ENCODE measurements around the gene NEGR1. TPM values are rescaled to one million over a fixed set of nuclear protein-coding genes. Genes with fewer than 3 reads are reported as not detected.

Gene NEGR1
- total RNA-seq: not detected

DNA sequence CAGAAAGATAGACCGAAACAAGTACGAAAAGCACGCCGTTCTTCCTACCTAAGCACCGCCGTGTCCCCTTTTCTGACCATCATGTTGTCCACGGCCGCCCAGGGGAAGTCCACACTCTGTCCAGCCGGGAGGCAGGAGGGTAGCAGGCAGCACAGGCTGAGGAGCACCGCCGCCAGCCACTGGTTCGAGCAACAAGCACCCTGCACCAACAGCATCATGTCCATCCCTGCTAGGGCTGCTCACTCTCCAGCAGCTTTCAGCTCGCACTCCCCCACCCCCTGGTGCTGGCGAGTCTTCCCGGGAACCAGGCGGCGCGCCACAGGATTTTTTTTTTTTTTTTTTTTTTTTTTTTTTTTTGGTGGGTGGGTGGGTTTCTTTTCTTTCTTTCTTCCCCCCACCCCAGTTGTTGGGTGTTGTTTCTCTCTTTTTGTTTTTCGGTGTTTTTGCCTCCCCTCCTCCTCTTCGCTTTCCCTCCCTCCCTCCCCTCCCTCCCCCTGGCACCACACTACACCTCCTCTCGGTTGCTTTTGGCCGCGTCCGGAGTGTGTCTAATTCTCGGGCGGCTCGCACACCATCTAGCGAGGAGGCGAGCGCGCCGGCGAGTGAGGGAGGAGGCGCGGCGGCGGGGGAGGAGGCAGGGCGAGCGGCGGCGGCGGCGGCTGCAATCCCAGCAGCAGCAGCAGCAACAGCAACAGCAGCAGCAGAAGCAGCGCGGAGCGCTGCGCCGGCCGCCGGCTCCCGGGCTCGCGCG lies at the start of gene NEGR1:
TSS of gene NEGR1 (minus strand) at position 269 of the 751 bp plus-strand sequence.
- H3K36me3 Mint-ChIP-seq: no peaks in the 10 kb centered on the region
- no peaks in the 10 kb centered on the region for H3K9me3 Mint-ChIP-seq
- no peak within 1 kb of the TSS for H3K4me3 Mint-ChIP-seq
- peak within 1 kb of the TSS in 1 of 2 donors; percentile 1 for H3K27ac Mint-ChIP-seq
- H3K4me1 Mint-ChIP-seq (ENCODE audit: low read depth in 2 of 2): peaks cover 15 to 16% of the 10 kb centered on the region in 2 donors
- DNase-seq (ENCODE audit: low spot score) (peak; percentile 78), ATAC-seq (peak; percentile 82 to 94)
- H3K27me3 Mint-ChIP-seq: peaks cover 5 to 16% of the 10 kb centered on the region in 2 donors

DNA sequence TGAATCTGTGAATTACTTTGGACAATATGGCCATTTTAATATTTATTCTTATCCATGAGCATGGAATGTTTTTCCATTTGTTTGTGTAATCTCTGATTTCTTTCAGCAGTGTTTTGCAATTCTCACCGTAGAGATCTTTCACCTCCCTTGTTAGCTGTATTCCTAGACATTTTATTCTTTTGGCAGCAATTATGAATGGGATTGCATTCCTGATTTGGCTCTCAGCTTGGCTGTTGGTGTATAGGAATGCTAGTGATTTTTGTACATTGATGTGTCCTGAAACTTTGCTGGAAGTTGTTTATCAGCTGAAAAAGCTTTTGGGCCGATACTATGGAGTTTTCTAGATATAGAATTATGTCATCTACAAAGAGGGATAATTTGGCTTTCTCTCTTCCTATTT lies 44.2 kb upstream of the NEGR1 start:
- DNase-seq (ENCODE audit: low spot score) (no peak), ATAC-seq (no peak)
- Mint-ChIP-seq H3K9me3 (no peaks in the 10 kb centered on the region), H3K27ac (no peak overlapping the region), H3K27me3 (no peaks in the 10 kb centered on the region), H3K4me1 (ENCODE audit: low read depth in 2 of 2) (peaks cover 10 to 16% of the 10 kb centered on the region in 2 donors), H3K36me3 (no peaks in the 10 kb centered on the region), H3K4me3 (no peak overlapping the region)

DNA sequence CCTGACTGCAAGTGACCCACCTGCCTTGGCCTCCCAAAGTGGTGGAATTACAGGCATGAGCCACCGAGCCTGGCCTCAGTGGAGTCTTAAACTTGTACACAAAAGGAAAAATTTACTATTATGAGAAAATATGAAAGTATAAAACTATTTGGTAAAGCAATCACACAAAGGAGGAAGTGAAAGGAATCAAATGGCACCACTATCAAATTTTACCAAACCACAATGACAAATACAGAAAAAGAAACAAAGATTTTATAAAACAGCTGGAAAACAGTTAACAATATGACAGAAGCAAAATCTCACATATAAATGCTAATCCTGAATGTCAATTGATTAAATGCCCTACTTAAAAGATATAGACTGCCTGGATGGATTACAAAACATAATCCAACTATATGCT lies 42.1 kb upstream of the NEGR1 start:
- Mint-ChIP-seq H3K27me3 (no peaks in the 10 kb centered on the region), H3K9me3 (no peaks in the 10 kb centered on the region), H3K4me3 (no peak overlapping the region), H3K27ac (no peak overlapping the region), H3K4me1 (ENCODE audit: low read depth in 2 of 2) (peaks cover 10 to 16% of the 10 kb centered on the region in 2 donors), H3K36me3 (no peaks in the 10 kb centered on the region)
- DNase-seq (ENCODE audit: low spot score): no peak
- no peak for ATAC-seq

DNA sequence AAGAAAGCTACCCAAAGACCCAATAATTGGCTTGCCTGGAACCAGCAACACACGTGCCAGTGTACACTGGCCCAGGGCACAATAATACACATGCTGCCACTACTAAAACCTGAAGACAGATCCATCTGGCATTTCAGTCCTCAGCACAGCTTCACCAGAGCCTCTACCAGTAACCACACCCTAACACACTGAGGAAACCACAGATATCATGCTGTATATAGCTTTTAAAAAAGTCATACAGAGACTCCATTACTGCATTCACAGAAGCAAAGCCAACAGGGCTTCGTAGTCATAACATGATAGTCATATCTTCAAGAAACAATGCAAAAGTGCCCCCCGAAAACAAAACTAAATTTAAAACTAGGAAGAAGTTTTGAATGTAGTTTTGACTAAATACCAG lies 40.6 kb upstream of the NEGR1 start:
- H3K4me1 Mint-ChIP-seq (ENCODE audit: low read depth in 2 of 2): peaks cover 10 to 15% of the 10 kb centered on the region in 2 donors
- no peaks in the 10 kb centered on the region for H3K27me3 Mint-ChIP-seq
- no peaks in the 10 kb centered on the region for H3K9me3 Mint-ChIP-seq
- ATAC-seq (peak; percentile 72 to 76), DNase-seq (ENCODE audit: low spot score) (no peak)
- no peaks in the 10 kb centered on the region for H3K36me3 Mint-ChIP-seq
- H3K4me3 Mint-ChIP-seq: peak overlapping the region; percentile 6
- H3K27ac Mint-ChIP-seq: no peak overlapping the region

DNA sequence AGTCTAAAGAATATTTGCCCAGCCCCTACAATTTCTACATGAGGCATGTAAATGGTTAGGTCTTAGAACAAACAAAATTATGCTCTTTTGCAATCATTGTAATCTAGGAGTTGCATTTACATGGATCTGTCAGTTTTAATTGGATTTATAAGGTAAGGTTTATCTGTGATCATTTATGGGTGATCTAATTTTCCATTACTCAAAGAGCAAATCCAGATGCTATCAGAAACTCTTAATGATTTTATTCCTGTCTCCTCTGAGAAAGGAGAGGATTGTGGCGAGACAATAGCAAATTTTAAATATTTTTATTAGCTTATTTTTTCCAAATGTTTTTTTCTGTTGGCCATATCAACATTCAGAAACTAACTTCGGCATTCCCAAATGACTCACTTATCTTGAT lies 14.2 kb upstream of the NEGR1 start:
- Mint-ChIP-seq H3K27ac (no peak overlapping the region), H3K36me3 (no peaks in the 10 kb centered on the region)

DNA sequence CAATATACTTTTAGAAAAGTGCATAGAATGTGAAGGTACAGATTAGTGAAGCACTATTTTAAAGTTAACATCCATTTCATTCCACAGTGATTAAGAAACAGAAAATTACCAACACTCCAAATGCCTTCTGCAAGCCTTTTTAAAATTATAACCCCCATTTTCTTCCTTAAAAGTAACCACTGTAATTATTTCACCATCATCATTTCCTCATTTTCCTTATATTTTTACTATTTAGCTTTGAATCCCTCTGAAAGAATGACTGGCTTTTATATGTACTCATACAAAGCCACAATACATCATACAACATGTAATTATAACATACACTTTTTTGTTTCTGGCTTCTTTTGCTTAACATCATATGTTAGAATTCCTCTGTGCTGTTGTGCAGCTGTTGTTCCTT lies 6.5 kb upstream of the NEGR1 start:
- Mint-ChIP-seq H3K4me3 (no peak overlapping the region), H3K27ac (no peak overlapping the region), H3K36me3 (no peaks in the 10 kb centered on the region), H3K9me3 (no peaks in the 10 kb centered on the region), H3K27me3 (peaks cover 0 to 2% of the 10 kb centered on the region in 2 donors), H3K4me1 (ENCODE audit: low read depth in 2 of 2) (no peaks in the 10 kb centered on the region)
- ATAC-seq (no peak), DNase-seq (ENCODE audit: low spot score) (no peak)

More for the DNA sequence above, 14.2 kb upstream of the NEGR1 start:
- no peak overlapping the region for H3K4me3 Mint-ChIP-seq
- DNase-seq (ENCODE audit: low spot score) (no peak), ATAC-seq (no peak)
- H3K9me3 Mint-ChIP-seq: no peaks in the 10 kb centered on the region
- H3K4me1 Mint-ChIP-seq (ENCODE audit: low read depth in 2 of 2): no peaks in the 10 kb centered on the region
- no peaks in the 10 kb centered on the region for H3K27me3 Mint-ChIP-seq

DNA sequence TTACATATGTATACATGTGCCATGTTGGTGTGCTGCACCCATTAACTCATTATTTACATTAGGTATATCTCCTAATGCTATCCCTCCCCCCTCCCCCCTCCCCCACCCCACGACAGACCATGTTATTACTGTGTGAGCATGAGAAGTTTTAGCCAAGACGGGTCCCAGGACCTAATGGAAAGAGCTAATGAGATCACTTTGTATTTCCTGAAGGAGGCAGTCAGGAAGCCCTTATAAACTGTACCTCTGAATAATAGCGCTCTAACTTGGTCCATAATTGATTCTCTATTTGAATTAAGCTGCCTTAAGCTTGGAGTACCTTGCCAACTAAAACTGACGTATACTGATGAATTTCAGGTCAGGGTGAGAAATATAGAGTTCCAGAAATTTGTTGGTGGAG lies 4.1 kb upstream of the NEGR1 start:
- Mint-ChIP-seq H3K27ac (no peak overlapping the region), H3K4me3 (no peak overlapping the region), H3K36me3 (no peaks in the 10 kb centered on the region), H3K4me1 (ENCODE audit: low read depth in 2 of 2) (peaks cover 9 to 10% of the 10 kb centered on the region in 2 donors), H3K27me3 (peaks cover 2 to 8% of the 10 kb centered on the region in 2 donors), H3K9me3 (no peaks in the 10 kb centered on the region)
- DNase-seq (ENCODE audit: low spot score) (no peak), ATAC-seq (no peak)

DNA sequence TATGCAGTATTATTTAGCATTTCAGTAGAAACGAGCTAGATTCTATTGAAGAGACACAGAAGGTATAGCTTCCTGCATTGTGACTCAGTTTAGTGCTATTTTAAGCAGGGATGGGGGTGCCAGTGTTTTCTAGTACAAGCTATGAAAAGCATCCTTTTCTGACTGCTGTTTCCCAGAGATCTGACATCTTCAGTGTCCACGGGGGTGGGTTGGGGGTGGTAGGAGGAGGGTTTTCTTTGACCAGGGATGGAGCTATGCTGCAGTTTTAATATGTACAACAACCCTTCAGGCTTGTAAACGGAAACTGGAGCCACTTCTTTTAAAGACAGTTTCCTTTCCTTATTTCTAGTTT lies 2.7 kb upstream of the NEGR1 start:
- Mint-ChIP-seq H3K27me3 (peaks cover 5 to 16% of the 10 kb centered on the region in 2 donors), H3K36me3 (no peaks in the 10 kb centered on the region), H3K4me1 (ENCODE audit: low read depth in 2 of 2) (peaks cover 15 to 16% of the 10 kb centered on the region in 2 donors), H3K4me3 (no peak overlapping the region), H3K9me3 (no peaks in the 10 kb centered on the region), H3K27ac (no peak overlapping the region)
- no peak for ATAC-seq
- DNase-seq (ENCODE audit: low spot score): no peak

DNA sequence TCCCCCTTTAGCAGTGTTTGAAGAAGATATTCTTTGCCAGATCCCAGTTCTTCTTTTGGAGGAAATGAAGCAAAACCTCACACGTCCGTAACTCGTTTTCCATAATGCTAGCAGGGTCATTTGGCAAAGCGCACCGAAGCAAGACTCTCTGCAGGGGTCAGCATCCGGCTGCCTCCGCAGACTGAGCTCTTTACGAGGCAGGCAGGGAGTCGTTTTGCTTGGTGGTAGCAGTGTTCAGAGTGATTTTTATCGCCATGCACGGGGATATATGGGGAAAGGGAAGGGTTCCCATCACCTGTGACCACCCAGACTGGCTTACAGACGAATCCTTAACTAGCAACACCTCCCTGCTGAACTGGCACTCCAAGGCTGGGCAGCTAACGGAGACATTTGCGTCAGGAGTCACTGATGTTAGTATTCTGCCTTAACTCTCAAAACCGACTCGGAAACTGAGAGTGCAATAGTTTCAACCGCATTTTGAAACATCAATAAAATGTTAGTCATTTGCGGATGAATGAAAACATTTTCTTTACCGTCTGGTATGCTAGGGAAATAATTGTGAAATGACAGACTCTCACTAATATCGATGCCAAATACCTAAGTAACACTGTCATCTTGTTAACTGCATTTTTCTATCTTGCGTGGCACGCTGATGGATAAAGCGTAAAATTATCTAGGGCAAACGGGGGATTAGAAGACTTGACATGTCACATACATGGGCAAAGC lies 2.2 kb upstream of the NEGR1 start:
- DNase-seq (ENCODE audit: low spot score): no peak
- peak; percentile 51 to 60 for ATAC-seq
- no peak overlapping the region for H3K4me3 Mint-ChIP-seq
- peaks cover 15 to 16% of the 10 kb centered on the region in 2 donors for H3K4me1 Mint-ChIP-seq (ENCODE audit: low read depth in 2 of 2)
- H3K27ac Mint-ChIP-seq: no peak overlapping the region
- H3K36me3 Mint-ChIP-seq: no peaks in the 10 kb centered on the region
- peaks cover 5 to 16% of the 10 kb centered on the region in 2 donors for H3K27me3 Mint-ChIP-seq
- H3K9me3 Mint-ChIP-seq: no peaks in the 10 kb centered on the region

DNA sequence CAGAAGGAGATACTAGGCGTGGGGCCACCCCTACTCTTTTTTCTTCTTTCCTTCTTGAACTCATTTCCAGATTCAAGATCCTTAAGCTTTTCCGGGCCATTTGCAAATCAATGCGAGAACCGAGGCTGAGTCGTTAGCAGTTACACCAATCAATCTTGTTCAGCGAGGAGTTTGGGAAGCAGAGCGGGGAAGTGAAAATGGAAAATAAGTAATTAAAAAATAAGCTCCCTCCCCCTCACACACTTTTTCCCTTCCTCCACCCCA lies 1.7 kb upstream of the NEGR1 start:
- DNase-seq (ENCODE audit: low spot score): no peak
- Mint-ChIP-seq H3K27me3 (peaks cover 5 to 16% of the 10 kb centered on the region in 2 donors), H3K4me3 (no peak overlapping the region), H3K36me3 (no peaks in the 10 kb centered on the region), H3K27ac (no peak overlapping the region), H3K9me3 (no peaks in the 10 kb centered on the region), H3K4me1 (ENCODE audit: low read depth in 2 of 2) (peaks cover 15 to 16% of the 10 kb centered on the region in 2 donors)
- ATAC-seq: no peak

DNA sequence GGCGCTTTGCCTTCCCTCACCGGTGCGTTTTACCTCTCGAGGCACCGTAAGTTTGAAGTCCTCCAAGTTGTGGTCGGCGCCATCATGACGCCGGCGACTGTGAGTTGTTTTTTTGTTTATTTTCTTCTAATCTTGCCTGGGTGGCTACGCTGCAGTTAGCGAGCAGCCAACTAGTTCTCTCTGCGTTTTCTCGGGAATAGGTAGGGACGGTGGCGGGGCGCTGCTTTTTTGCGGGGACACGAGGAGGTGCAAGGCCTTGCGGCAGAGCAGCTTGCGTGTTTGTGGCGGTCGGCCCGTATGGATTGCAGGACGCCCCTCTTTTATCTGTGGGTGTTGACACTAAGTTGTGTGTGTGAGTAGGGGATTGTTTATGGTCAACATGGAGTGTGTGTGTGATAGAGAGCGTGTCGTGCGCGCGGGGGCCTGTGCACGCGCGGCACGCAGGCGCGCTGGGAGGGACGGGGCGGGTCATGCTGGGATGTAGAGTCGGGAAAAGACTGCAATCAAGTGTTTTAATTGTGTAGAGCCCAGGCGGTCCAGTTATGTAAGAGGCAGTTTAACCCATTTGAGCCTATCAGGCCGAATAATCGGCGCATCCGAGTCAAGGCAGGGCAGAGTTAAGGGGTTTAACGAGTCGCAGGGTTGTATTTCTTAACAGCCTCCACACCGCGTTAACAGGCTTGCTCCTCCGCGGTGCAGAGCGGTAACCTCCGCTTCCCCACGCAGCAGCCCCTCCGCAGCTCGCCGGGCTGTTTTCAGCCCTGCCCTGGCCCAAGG lies 1.2 kb upstream of the NEGR1 start:
- Mint-ChIP-seq H3K4me1 (ENCODE audit: low read depth in 2 of 2) (peaks cover 15 to 16% of the 10 kb centered on the region in 2 donors), H3K36me3 (no peaks in the 10 kb centered on the region), H3K27ac (no peak overlapping the region), H3K27me3 (peaks cover 5 to 16% of the 10 kb centered on the region in 2 donors), H3K4me3 (no peak overlapping the region), H3K9me3 (no peaks in the 10 kb centered on the region)
- peak; percentile 60 for DNase-seq (ENCODE audit: low spot score)
- peak; percentile 26 to 50 for ATAC-seq

DNA sequence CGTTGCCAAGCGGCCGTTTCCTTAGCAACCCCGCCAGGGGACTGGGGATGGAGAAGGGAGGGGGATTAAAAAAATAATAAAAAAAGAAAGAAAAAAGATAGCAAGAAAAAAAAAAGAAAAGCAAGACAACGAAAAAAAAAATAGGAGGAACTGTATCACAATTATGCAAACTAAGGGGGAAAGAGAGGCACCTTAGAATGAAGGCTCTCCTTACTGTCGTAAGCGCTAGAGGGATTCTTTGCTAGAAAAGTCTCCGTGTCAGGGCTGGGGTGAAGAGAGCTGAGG lies 625 bp upstream of the NEGR1 start:
- Mint-ChIP-seq H3K27me3 (peaks cover 5 to 16% of the 10 kb centered on the region in 2 donors), H3K9me3 (no peaks in the 10 kb centered on the region), H3K4me3 (no peak overlapping the region), H3K27ac (no peak overlapping the region), H3K4me1 (ENCODE audit: low read depth in 2 of 2) (peaks cover 15 to 16% of the 10 kb centered on the region in 2 donors), H3K36me3 (no peaks in the 10 kb centered on the region)
- ATAC-seq (peak; percentile 20 to 21), DNase-seq (ENCODE audit: low spot score) (no peak)

DNA sequence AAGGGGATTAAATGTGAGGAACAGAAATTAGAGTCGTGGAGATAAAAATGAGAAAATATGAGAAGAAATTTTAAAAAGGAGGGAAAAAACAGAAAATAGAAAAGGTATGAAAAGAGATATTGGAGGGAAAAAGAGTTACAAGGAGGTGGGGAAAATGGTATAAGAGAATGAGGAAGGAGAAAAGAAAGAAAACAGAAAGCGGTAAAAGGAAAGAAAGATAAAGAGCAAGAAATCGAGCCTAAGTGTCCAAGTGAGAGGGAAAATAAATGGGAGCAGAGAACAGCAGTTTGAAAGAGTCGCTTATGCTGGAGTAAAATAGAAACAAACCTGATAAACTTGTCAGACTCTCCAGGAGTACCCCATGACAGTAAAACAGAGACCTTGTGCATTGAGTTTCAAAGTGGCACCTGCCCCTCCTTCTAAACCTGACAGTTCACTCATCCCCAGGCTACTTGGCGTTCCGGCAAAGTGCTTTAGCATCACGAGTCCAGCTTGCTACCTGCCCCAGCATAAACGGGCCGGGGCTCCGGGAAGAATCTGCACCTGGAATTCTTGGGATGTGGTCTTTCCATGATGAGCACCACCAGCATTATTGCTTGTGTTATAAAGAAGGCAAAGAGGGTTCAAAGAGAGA lies 585 bp downstream of the NEGR1 start:
- Mint-ChIP-seq H3K27ac (peak overlapping the region in 1 of 2 donors; percentile 1), H3K27me3 (peaks cover 5 to 16% of the 10 kb centered on the region in 2 donors), H3K4me3 (no peak overlapping the region), H3K4me1 (ENCODE audit: low read depth in 2 of 2) (peaks cover 15 to 16% of the 10 kb centered on the region in 2 donors), H3K36me3 (no peaks in the 10 kb centered on the region), H3K9me3 (no peaks in the 10 kb centered on the region)
- no peak for DNase-seq (ENCODE audit: low spot score)
- no peak for ATAC-seq

DNA sequence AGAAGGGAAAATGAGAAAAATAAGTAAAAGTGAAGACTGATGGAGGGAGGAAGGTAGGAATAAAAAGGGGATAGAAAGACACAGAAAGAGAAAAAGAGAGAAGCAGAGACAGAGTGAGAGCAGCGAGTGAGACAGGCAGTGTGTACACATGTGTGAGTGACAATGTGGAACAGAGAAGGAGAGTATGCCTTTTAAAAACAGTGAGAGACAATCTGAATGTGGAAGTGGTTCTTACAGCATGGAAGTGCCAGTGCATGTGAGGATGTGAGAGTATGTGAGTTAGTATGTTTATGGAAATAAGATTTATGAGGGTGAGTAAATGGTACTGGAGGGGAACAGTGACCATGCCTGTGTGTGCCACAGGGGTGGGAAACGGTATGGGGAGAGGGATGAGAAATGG lies 1.2 kb downstream of the NEGR1 start:
- H3K27ac Mint-ChIP-seq: no peak overlapping the region
- peaks cover 3 to 16% of the 10 kb centered on the region in 2 donors for H3K27me3 Mint-ChIP-seq
- no peak for ATAC-seq
- H3K4me1 Mint-ChIP-seq (ENCODE audit: low read depth in 2 of 2): peaks cover 15 to 16% of the 10 kb centered on the region in 2 donors
- H3K9me3 Mint-ChIP-seq: no peaks in the 10 kb centered on the region
- H3K36me3 Mint-ChIP-seq: no peaks in the 10 kb centered on the region
- H3K4me3 Mint-ChIP-seq: no peak overlapping the region
- DNase-seq (ENCODE audit: low spot score): no peak

Measured in natural killer cell treated with Interleukin-12 subunit alpha and Interleukin-12 subunit beta and Interleukin-15 and Interleukin-18, amount 100 ng/mL, for 72 hours (primary cell).